OCI-LY1 (cell line): ENCODE results near the gene GNAO1.

Experiments
- EZH2 ChIP-seq: fragments of 200-600 bp; sonication (generic), shearing (Covaris generic); IDR thresholded peaks from 2 replicates; pipeline ENCODE4 v1.8.0; 2017; ENCODE audit warnings: borderline replicate concordance, mixed run types, mild to moderate bottlenecking, antibody characterized with exemption, low read length, moderate library complexity, mixed read lengths
- TF ChIP-seq, protein P1 (sequence below): fragments of 200-600 bp; sonication (generic), shearing (Covaris generic); IDR thresholded peaks from 2 replicates; pipeline ENCODE4 v1.5.1; 2017; ENCODE audit warnings: mild to moderate bottlenecking, antibody characterized with exemption, low read length, moderate library complexity, mixed read lengths

DNA sequence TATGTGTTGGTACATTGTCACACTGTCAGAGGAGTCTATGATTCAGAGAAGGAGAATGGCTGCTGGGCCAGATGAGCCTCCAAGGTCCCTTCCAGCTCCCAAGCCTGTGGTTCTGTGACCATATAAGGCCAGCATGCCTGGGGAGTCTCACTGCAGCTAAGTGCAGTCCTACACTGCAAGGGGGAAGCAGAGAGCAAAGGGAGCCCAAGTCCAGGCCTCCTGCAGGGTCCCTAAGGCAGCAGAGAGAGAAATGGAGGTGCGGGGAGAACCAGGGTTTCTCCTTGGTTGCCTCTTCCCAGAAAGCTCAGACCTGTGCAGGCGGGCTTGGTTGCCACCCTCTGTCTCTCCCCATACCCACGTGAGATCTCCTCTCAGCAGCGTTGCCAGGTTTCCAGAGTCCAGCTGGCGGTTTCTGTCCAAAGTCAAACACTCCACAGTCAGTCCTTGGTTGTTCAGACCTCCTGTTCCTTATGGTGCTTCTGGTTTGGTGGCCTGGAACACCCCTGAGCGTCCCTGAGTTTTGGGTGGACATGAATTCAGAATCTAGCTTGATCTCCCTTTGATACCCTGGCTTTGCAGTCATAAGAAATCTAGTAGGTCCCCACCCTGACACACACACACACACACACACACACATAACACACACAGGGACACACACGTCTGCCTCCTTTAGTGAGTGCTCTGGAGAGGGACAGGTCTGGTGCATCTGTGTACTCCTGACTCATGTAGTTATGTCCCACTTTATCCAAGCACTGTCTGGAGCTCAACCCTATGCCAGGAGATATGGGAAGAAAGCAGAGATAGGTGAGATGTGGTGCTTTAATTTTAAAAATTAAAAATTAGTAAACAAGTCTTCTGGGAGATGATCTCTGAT lies 78.8 kb downstream of the GNAO1 start:
- TF ChIP-seq, protein P1, sequence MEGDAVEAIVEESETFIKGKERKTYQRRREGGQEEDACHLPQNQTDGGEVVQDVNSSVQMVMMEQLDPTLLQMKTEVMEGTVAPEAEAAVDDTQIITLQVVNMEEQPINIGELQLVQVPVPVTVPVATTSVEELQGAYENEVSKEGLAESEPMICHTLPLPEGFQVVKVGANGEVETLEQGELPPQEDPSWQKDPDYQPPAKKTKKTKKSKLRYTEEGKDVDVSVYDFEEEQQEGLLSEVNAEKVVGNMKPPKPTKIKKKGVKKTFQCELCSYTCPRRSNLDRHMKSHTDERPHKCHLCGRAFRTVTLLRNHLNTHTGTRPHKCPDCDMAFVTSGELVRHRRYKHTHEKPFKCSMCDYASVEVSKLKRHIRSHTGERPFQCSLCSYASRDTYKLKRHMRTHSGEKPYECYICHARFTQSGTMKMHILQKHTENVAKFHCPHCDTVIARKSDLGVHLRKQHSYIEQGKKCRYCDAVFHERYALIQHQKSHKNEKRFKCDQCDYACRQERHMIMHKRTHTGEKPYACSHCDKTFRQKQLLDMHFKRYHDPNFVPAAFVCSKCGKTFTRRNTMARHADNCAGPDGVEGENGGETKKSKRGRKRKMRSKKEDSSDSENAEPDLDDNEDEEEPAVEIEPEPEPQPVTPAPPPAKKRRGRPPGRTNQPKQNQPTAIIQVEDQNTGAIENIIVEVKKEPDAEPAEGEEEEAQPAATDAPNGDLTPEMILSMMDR = no peak
- TF ChIP-seq EZH2 = no peak
